Measurements from ENCODE around the gene TFEB.

The TFEB gene

GRCh38 chr6:41638935-41639808 lies 96.2 kb downstream of the TFEB start:
- DNase-seq (ENCODE audit: low read depth in 2 of 2): no peak

- no peak for DNase-seq (ENCODE audit: low read depth in 2 of 2)
Measured at GRCh38 chr6:41638002-41638934, 97.1 kb downstream of the TFEB start, which contains the start of gene MDFI. TSS of gene MDFI (plus strand) at chr6:41638468. CDS start at chr6:41638750, 282 bp downstream.

DNA sequence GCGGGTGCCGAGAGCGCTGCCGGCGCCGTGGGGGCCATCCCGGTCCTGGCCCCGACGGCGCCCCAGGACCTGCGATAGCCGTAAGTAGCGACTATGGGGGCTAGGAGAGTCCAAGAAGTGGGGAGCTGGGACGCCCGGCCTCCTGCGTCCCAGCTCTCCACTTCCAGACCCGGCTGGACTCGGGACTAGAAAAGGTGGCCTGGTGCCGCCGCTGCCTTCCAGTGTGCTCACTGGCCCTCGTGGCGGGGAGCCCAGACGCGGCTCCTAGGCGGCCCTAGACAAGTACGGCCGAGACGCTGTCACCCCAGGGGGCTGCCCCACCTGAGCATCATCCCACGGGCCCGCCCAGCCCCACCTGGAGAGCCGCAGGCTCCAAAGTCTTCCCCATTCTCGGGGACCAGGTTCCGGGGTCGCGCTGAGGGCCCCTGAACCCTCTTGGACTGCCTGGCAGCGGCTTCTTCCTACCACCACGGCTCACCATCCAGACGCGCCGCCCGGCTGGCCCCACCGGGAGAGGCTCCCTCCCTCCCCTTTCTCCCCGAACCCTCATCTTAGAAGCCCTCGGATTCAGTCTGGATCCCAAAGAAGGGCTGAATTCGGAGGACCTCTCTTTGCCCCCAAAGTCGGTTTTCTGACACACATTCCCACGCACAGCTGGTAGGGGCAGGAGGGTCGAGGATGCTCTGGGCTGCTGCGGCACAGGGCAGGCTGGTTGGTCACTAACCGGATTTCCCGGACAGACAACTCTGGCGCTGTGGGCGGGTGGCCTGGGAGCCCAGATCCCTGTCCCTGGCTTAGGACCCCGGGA lies 98.0 kb downstream of the TFEB start:
- no peak for DNase-seq (ENCODE audit: low read depth in 2 of 2)

DNA sequence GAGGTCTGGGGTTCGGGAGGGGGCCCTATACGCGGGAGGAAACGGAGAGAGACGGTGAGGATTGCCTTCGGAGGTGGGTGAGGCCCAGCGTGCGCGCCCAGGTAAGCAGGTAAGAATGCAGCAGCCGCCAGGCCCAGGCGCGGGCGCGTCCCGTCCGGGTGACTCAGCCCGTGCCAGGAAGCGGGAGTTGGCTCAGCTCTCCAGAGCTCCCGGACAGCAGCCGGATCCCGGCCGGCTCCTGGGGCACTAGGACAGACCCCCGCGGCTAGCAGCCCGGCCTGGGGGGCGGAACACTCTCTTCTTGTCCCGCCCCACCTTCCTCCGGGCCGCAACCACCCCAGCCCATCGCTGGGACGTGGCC lies 98.6 kb downstream of the TFEB start:
- DNase-seq (ENCODE audit: low read depth in 2 of 2): no peak

- DNase-seq (ENCODE audit: low read depth in 2 of 2): no peak
Measured at GRCh38 chr6:41635365-41635764, 100.0 kb downstream of the TFEB start.

GRCh38 chr6:41634657-41635056 lies 100.8 kb downstream of the TFEB start:
- DNase-seq (ENCODE audit: low read depth in 2 of 2): no peak
